GM12873 (cell line): Measurements from ENCODE around the gene OR7C2.

Experiments
- TF ChIP-seq, protein P1 (sequence below): IDR thresholded peaks from 2 replicates; pipeline ENCODE4 v1.5.1; 2012; ENCODE audit warnings: low read depth, mild to moderate bottlenecking, moderate library complexity, low read length, control low read depth; ENCODE audit not compliant: insufficient read depth; ENCODE audit errors: missing control alignments

OR7C2 gene

DNA sequence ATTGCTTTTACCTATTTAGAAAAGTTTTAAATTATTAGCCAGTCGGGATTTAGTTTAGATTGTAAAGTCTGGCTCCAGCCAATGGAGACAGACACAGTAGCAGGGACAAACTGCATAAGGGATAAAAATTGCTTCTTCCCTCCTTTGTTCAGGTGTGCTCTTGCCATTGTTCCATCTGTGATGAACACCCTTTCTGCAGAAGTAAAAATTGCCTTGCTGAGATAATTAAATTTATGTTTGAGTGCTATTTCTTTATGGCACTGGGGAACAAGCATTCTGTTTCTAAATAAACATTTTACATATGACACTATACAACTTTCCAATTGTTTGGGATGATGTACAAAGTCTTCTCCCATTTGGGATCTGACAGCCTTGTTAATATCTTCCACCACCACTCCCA is 18.0 kb downstream of the OR7C2 start:
- TF ChIP-seq, protein P1, sequence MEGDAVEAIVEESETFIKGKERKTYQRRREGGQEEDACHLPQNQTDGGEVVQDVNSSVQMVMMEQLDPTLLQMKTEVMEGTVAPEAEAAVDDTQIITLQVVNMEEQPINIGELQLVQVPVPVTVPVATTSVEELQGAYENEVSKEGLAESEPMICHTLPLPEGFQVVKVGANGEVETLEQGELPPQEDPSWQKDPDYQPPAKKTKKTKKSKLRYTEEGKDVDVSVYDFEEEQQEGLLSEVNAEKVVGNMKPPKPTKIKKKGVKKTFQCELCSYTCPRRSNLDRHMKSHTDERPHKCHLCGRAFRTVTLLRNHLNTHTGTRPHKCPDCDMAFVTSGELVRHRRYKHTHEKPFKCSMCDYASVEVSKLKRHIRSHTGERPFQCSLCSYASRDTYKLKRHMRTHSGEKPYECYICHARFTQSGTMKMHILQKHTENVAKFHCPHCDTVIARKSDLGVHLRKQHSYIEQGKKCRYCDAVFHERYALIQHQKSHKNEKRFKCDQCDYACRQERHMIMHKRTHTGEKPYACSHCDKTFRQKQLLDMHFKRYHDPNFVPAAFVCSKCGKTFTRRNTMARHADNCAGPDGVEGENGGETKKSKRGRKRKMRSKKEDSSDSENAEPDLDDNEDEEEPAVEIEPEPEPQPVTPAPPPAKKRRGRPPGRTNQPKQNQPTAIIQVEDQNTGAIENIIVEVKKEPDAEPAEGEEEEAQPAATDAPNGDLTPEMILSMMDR = no peak

GRCh38 chr19:14961956-14962685 is 20.8 kb downstream of the OR7C2 start:
- TF ChIP-seq, protein P1 = no peak

DNA sequence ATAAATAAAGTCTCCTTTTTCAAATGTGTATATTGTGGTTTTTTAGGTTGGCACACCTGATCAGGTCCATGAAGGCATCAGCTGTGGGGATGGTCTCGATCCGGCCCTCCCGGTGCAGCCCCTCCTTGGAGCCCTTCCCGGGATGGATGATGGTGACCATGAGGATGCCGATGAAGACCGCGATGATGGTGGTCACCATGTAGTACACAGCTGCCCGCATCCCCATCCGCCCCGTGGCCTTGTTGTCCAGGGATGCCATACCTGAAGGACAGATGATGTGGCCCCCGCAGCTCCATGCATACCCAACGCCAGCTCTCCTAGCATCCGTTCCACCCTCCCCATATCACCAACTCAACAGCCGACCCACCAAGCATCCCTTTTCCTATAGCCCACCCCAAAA is 27.0 kb downstream of the OR7C2 start:
- TF ChIP-seq, protein P1 = no peak

GRCh38 chr19:14971474-14971873 is 30.2 kb downstream of the OR7C2 start:
- TF ChIP-seq, protein P1 = no peak

GRCh38 chr19:14972676-14973075 is 31.4 kb downstream of the OR7C2 start:
- TF ChIP-seq, protein P1 = no peak

DNA sequence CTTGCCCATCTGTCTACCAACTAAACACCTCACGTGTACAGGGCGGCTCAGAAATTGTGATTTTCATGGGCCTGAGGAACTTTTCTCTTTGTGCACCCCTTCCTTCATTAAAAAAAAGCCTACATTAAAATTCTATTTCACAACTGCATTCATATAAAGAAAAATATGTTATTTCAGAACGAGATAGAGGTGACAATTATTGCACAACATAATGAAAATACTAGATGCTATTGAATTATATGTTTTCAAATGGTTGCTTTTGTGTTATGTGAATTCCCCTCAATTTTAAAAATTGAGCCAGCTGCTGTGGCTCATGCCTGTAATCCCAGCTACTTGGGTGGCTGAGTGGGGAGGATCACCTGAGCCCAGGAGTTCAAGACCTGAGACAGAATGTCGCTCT is 33.2 kb downstream of the OR7C2 start:
- TF ChIP-seq, protein P1 = no peak

GRCh38 chr19:14977128-14977527 is 35.8 kb downstream of the OR7C2 start:
- TF ChIP-seq, protein P1 = no peak
